Psoas muscle (tissue), 8 donors: Measurements from ENCODE around the gene BMS1. TPM values are rescaled to one million over a fixed set of nuclear protein-coding genes. Genes with fewer than 3 reads are reported as not detected.

Source experiments
- ATAC-seq, 4 donors: fragments of 200-7000 bp; cut with Tn5 transposase; one replicate each; pipeline ENCODE4 v1.9.1; 2020; ENCODE audit warnings: moderate library complexity in 3 of 4, mild to moderate bottlenecking in 2 of 4
- DNase-seq, 2 donors: peaks; one replicate each; pipeline ENCODE4 v3.0.0-alpha.2; 2020
- H3K27ac ChIP-seq: fragments of 200-600 bp; one replicate; pipeline ENCODE4 v1.8.0; 2022
- H3K27me3 ChIP-seq, 3 donors: fragments of 200-600 bp in 1 of 3; one replicate each; pipeline versions ENCODE4 v1.6.1 to v1.8.0; 2013 to 2022; ENCODE audit warnings: low read length in 2 of 3, mild to moderate bottlenecking in 2 of 3, moderate library complexity in 1 of 3; ENCODE audit not compliant: insufficient read depth in 3 of 3
- H3K36me3 ChIP-seq, 2 donors: fragments of 200-600 bp in 1 of 2; one replicate each; pipeline versions ENCODE4 v1.6.1 to v1.8.0; 2013 to 2022; ENCODE audit warnings: low read depth in 1 of 2, mild to moderate bottlenecking in 1 of 2, moderate library complexity in 1 of 2; ENCODE audit not compliant: insufficient read depth in 1 of 2
- H3K4me1 ChIP-seq: fragments of 200-600 bp; one replicate; pipeline ENCODE4 v1.8.0; 2022
- H3K4me3 ChIP-seq: fragments of 200-600 bp; one replicate; pipeline ENCODE4 v1.8.0; 2022; ENCODE audit warnings: mild to moderate bottlenecking
- H3K9me3 ChIP-seq: fragments of 200-600 bp; one replicate; pipeline ENCODE4 v1.8.0; 2022
- CTCF ChIP-seq: fragments of 200-600 bp; IDR thresholded peaks from one replicate; pipeline ENCODE4 v1.8.0; 2022; ENCODE audit warnings: antibody characterized with exemption
- WGBS, 3 donors: extraction: QIAGEN DNeasy Blood & Tissue Kit; methylation state at CpG; one replicate each; pipeline versions ENCODE4 v1.1.6 to v1.1.7; 2013; 5-methylcytosine and 5-hydroxymethylcytosine counted together
- intact Hi-C, 2 donors: fragments of 100-400 bp; cut with DNase I; formaldehyde crosslinking; loops; one replicate each; pipeline versions ENCODE4 v1.11.0 to v1.14.2; 2022
- polyA plus RNA-seq, 3 donors: library from polyadenylated mRNA; stranded (reverse); fragments of 200-250 nt; gene quantifications; one replicate each; pipeline ENCODE4 v1.2.3, GENCODE V29; 2013
- total RNA-seq, 4 donors: library from RNA; stranded (reverse); fragmentation: NEBNext Ultra II Directional in 2 of 4; extraction: Animal tissue kit (Norgen Biotek cat#: 25700) in 2 of 4; gene quantifications; one replicate each; pipeline versions ENCODE4 v1.2.1 to v1.2.4, GENCODE V29; 2021 to 2023
- donor health status: healthy with polysubstance abuse.
- donor health status: DM: no; HTN: no; CAD: no; lungs with moderate emphysema.
- donor health status: Bipolar disorder and iron deficiency.
- donor health status: healthy.
- donor health status: DM: yes; HTN: yes; CAD: no.
- donor health status: DM: no; HTN: no; CAD: no.
- donor health status: DM: no; HTN: no; CAD: no.
- donor health status: DM: yes; HTN: yes; CAD: no.

BMS1 gene
- total and polyA plus RNA-seq, 7 donors: 13.1 to 30.2 (median 23.2) TPM

GRCh38 chr10:42871823-42872222, 89.2 kb downstream of the BMS1 start:
- DNase-seq: no peak
- 69 to 83% (median 76%) methylated on average over 6 of the region's 6 CpGs for WGBS, 3 donors

DNA sequence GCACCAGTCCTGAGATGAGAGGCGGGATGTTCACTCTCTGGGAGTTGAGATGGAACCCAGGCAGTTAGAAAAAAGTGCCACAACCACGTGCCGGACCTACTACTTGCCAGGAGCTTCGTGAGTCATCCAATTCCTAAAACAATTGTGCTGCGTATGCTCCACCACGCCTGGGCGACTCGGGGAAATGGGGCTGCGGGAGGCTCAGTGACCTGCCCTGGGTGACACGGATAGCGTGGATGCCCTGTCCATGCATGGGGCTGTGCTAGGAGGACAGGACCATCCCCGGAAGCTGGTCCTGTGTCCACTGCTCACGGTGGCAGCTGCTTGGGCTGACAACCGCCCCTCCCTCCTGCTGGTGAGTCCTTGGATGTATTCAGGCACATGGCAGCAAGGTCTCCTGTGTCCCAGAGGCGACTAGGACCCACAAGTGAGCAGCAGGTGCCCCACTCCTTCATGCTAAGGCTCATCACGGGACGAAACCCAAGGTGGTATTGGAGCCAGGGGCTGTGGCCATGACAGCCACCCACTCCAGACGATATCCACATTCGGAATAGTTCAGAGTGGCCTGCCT, 90.4 kb downstream of the BMS1 start:
- H3K27me3 ChIP-seq: peaks cover 0 to 5% (median 2%) of the 10 kb centered on the region in 3 donors
- H3K36me3 ChIP-seq: no peaks in the 10 kb centered on the region
- 61 to 82% (median 65%) methylated on average over 19 of the region's 19 CpGs for WGBS, 3 donors
- ATAC-seq (no peak), DNase-seq (no peak)
- intact Hi-C loops: no loop called here
- TF ChIP-seq CTCF: no peak
- no peaks in the 10 kb centered on the region for H3K9me3 ChIP-seq
- no peak overlapping the region for H3K4me3 ChIP-seq
- no peaks in the 10 kb centered on the region for H3K4me1 ChIP-seq
- H3K27ac ChIP-seq: no peak overlapping the region

More at GRCh38 chr10:42871823-42872222, 89.2 kb downstream of the BMS1 start:
- ATAC-seq: no peak
- H3K9me3 ChIP-seq: no peaks in the 10 kb centered on the region
- H3K4me1 ChIP-seq: no peaks in the 10 kb centered on the region
- intact Hi-C loops: no loop called here
- no peaks in the 10 kb centered on the region for H3K36me3 ChIP-seq
- peaks cover 0 to 5% (median 2%) of the 10 kb centered on the region in 3 donors for H3K27me3 ChIP-seq
- no peak overlapping the region for H3K27ac ChIP-seq
- H3K4me3 ChIP-seq: no peak overlapping the region
- no peak for TF ChIP-seq CTCF

DNA sequence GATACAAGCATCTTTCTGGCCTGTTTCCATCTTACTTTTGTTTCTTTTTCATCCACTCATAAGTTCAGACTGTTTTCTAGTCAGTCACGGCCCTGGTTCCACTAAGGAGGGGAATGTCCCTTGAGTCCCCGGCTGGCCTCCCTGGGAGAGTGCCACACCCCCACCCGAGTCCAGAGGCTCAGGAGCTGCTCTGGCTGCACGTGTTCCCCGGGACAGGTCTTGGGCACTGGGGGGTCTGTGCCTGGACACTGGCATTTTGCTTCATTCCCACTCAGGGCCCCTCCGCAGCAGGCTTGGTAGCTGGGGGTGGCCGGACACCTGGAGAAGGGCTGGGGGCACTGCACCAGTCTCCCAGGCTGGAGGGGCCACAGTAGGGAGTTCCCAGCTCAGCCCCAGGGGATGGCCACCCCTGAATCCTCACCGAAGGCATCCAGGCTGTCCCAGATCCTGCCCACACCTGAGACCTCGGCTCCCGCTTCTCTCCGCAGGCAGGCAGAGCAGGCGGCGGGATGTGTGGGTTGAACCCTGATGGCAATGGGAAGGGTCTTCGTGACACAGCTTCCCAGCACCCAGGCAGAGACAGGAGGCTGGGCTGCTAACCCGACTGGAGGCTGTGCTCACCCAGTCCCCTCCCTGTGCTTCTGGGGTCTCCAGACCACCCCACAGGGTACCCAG, 92.3 kb downstream of the BMS1 start:
- WGBS, 3 donors: 76 to 82% (median 77%) methylated on average over 15 of the region's 15 CpGs
- no peak for ATAC-seq

GRCh38 chr10:42875388-42875755, 92.8 kb downstream of the BMS1 start:
- no peaks in the 10 kb centered on the region for H3K36me3 ChIP-seq
- 51 to 79% (median 55%) methylated on average over 5 of the region's 5 CpGs for WGBS, 3 donors
- peaks cover 0 to 5% (median 4%) of the 10 kb centered on the region in 3 donors for H3K27me3 ChIP-seq
- no peak overlapping the region for H3K4me3 ChIP-seq
- H3K4me1 ChIP-seq: no peaks in the 10 kb centered on the region
- intact Hi-C loops: loop anchor here in 1 of 2 donors (5.0 kb wide), 1 partner anchor 52 kb away; no protein-coding TSS in a partner anchor
- H3K27ac ChIP-seq: no peak overlapping the region
- ATAC-seq (no peak), DNase-seq (peak in 1 of 2 donors; percentile 44)
- no peaks in the 10 kb centered on the region for H3K9me3 ChIP-seq
- no peak for TF ChIP-seq CTCF

More for the DNA sequence above, 92.3 kb downstream of the BMS1 start:
- Histone ChIP-seq H3K36me3 (no peaks in the 10 kb centered on the region), H3K27ac (no peak overlapping the region), H3K4me1 (no peaks in the 10 kb centered on the region), H3K4me3 (no peak overlapping the region), H3K9me3 (no peaks in the 10 kb centered on the region), H3K27me3 (peaks cover 0 to 5% (median 2%) of the 10 kb centered on the region in 3 donors)
- no peak for TF ChIP-seq CTCF
- no peak for DNase-seq
- intact Hi-C loops: loop anchor here in 1 of 2 donors (5.0 kb wide), 1 partner anchor 52 kb away; no protein-coding TSS in a partner anchor
